Sigmoid colon (tissue), 4 donors: Measurements from ENCODE around the gene RNF144B.

ENCODE experiments used
- EP300 ChIP-seq, 4 donors: sonication (generic); formaldehyde crosslinking; IDR thresholded peaks; one replicate each; pipeline ENCODE4 v1.6.1; 2017; ENCODE audit warnings: antibody characterized with exemption in 4 of 4
- POLR2A ChIP-seq, 2 donors: fragments of 450-650 bp; IDR thresholded peaks; one replicate each; pipeline ENCODE4 v1.6.1; 2016; ENCODE audit warnings: antibody characterized with exemption in 2 of 2, mild to moderate bottlenecking in 2 of 2, moderate library complexity in 2 of 2
- TF ChIP-seq, protein P1 (sequence below), 4 experiments: fragments of 450-650 bp in 3 of 4; fragments of 200-600 bp in 1 of 4; IDR thresholded peaks; one replicate each; pipeline ENCODE4 v1.5.1; 2016 to 2019; ENCODE audit warnings: antibody characterized with exemption in 4 of 4, mild to moderate bottlenecking in 3 of 4, moderate library complexity in 2 of 4

GRCh38 chr6:18349386-18349785, 37.8 kb upstream of the RNF144B start:
- TF ChIP-seq, protein P1, sequence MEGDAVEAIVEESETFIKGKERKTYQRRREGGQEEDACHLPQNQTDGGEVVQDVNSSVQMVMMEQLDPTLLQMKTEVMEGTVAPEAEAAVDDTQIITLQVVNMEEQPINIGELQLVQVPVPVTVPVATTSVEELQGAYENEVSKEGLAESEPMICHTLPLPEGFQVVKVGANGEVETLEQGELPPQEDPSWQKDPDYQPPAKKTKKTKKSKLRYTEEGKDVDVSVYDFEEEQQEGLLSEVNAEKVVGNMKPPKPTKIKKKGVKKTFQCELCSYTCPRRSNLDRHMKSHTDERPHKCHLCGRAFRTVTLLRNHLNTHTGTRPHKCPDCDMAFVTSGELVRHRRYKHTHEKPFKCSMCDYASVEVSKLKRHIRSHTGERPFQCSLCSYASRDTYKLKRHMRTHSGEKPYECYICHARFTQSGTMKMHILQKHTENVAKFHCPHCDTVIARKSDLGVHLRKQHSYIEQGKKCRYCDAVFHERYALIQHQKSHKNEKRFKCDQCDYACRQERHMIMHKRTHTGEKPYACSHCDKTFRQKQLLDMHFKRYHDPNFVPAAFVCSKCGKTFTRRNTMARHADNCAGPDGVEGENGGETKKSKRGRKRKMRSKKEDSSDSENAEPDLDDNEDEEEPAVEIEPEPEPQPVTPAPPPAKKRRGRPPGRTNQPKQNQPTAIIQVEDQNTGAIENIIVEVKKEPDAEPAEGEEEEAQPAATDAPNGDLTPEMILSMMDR (IDR thresholded peaks at IDR 0.05) = no peak
- no peak for TF ChIP-seq POLR2A (IDR thresholded peaks at IDR 0.05)
- no peak for TF ChIP-seq EP300 (IDR thresholded peaks at IDR 0.05)
